T47D (cell line): Measurements from ENCODE around the gene RPL39L.
"Not testable (repeated sequence)": the region's sequence is repeated elsewhere in the genome, so short reads cannot be mapped to it uniquely, and the experiment has no call there.

Experiments
- DNase-seq, 2 experiments: peaks; one replicate each; pipeline versions ENCODE4 v3.0.0 to v3.0.0-alpha.2; 2011 to 2012; ENCODE audit warnings: low read depth in 1 of 2, low spot score in 1 of 2
- JUND ChIP-seq: IDR thresholded peaks from 2 replicates; pipeline ENCODE4 v1.6.1; 2012; ENCODE audit warnings: low read depth
- in situ Hi-C: cut with HindIII; loops from 2 replicates; pipeline ENCODE4 v1.10.0; 2016; ENCODE audit warnings: low sequenced_read_pairs, low pct_unique_long_range_greater_than_20kb

The RPL39L gene

GRCh38 chr3:187139126-187139894, at the start of gene RPL39L:
Gene RPL39L (minus strand): TSS chr3:187139496. CDS start chr3:187121300, 18,196 bp downstream.
- in situ Hi-C loops = no loop called here
- DNase-seq = peak; percentile 93 to 94
- no peak for TF ChIP-seq JUND

- no peak for TF ChIP-seq JUND
- in situ Hi-C loops = no loop called here
- no peak for DNase-seq
Observed at GRCh38 chr3:187188931-187189330, 49.6 kb upstream of the RPL39L start.

- in situ Hi-C loops = no loop called here
- TF ChIP-seq JUND = no peak
- peak in 1 of 2 experiments; percentile 58 for DNase-seq
Observed at GRCh38 chr3:187186801-187187421, 47.6 kb upstream of the RPL39L start.

GRCh38 chr3:187186375-187186774, 47.1 kb upstream of the RPL39L start:
- no peak for DNase-seq
- in situ Hi-C loops = no loop called here
- TF ChIP-seq JUND = no peak

- in situ Hi-C loops = no loop called here
- TF ChIP-seq JUND = no peak
- DNase-seq = no peak
Observed at GRCh38 chr3:187185759-187186158, 46.5 kb upstream of the RPL39L start.

GRCh38 chr3:187183903-187184302, 44.6 kb upstream of the RPL39L start:
- in situ Hi-C loops = no loop called here

GRCh38 chr3:187183210-187183862, 44.0 kb upstream of the RPL39L start:
- no peak for DNase-seq
- TF ChIP-seq JUND = no peak
- in situ Hi-C loops = no loop called here

More at GRCh38 chr3:187183903-187184302, 44.6 kb upstream of the RPL39L start:
- no peak for DNase-seq
- no peak for TF ChIP-seq JUND

GRCh38 chr3:187181454-187182170, 42.3 kb upstream of the RPL39L start:
- no peak for DNase-seq
- TF ChIP-seq JUND = no peak
- in situ Hi-C loops = no loop called here

GRCh38 chr3:187172929-187173328, 33.6 kb upstream of the RPL39L start:
- no peak for TF ChIP-seq JUND
- in situ Hi-C loops = no loop called here

GRCh38 chr3:187170911-187171310, 31.6 kb upstream of the RPL39L start:
- DNase-seq, in situ Hi-C loops: not testable (repeated sequence)

More at GRCh38 chr3:187172929-187173328, 33.6 kb upstream of the RPL39L start:
- no peak for DNase-seq

- no peak for TF ChIP-seq JUND
- in situ Hi-C loops = no loop called here
- DNase-seq = peak; percentile 7 to 76
Observed at GRCh38 chr3:187169231-187169960, 30.1 kb upstream of the RPL39L start.

GRCh38 chr3:187167777-187168176, 28.5 kb upstream of the RPL39L start:
- in situ Hi-C loops = no loop called here

More at GRCh38 chr3:187167777-187168176, 28.5 kb upstream of the RPL39L start:
- no peak for TF ChIP-seq JUND
- DNase-seq = no peak
